Measurements from ENCODE around the gene GALNT6. TPM values are rescaled to one million over a fixed set of nuclear protein-coding genes. Genes with fewer than 3 reads are reported as not detected.

The GALNT6 gene
- total RNA-seq, 1 donor from 2014 or later = 41.6 TPM

DNA sequence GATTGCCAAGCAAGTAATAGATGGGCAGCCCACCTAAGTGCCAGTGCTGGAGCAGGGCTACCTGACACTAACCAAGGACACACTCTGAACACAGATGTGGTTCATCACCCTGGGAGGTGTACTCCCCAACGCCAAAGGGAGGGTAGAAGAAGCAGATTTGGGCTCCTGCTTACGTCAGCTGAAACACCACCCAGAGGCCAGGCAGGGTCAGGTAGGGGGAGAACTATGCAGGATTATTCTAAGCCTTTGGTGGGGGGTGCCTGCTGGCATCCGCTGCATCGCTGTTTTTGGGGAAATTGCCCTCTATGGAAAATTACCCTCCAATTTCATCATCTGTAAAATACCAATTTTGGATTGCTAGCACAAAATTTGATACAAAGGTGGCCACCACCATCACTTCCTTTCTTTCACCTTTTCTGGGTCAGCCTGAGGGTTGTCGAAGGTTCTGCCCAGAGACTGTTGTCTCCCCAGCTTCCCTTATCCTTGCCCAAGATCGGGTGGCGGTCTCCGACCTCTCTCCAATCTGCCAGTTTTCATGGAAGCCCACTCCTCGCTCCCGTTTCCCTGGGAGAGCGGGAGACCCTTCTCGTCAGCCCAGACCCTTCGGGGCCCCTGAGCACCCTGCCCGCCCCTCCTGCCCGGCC, 67.8 kb downstream of the GALNT6 start:
- no peak for DNase-seq (ENCODE audit: low read depth)

DNA sequence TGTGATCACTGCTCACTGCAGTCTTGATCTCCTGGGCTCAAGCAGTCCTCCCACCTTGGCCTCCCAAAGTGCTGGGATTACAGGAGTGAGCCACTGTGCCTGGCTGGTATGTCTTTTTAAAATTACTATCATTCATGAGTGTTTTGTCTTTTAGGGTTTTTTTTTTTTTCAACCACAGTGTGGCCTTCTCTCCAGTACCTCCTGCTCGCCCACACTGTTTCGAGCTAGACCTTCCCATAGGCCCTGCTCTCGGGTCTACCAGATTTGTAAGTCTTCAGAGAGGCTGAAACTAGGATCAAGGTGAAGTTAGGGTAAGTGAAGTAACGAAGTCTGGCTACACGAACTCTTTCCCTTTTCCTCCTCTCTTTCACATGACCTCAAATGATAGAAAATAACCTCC, 68.8 kb downstream of the GALNT6 start:
- no peak for DNase-seq (ENCODE audit: low read depth)

DNA sequence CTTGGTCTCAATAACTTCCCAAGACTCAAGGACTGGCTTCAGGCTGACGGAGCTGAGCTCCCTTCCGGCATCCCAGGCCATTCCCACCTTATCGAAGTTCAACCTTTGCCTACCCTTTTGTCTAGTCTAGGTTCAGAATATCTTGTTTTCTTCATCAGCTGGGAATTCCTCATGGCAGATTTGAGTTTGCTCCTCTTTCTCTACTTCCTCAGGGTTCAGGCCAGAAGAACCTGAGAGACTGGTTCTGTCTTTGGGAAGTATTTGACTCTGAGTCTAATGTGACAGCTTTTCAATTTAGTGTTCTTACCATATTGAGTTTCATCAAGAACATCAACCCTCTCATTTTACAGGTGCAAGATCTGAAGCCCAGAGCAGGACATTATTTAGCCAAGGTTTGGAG, 69.3 kb downstream of the GALNT6 start:
- no peak for DNase-seq (ENCODE audit: low read depth)

DNA sequence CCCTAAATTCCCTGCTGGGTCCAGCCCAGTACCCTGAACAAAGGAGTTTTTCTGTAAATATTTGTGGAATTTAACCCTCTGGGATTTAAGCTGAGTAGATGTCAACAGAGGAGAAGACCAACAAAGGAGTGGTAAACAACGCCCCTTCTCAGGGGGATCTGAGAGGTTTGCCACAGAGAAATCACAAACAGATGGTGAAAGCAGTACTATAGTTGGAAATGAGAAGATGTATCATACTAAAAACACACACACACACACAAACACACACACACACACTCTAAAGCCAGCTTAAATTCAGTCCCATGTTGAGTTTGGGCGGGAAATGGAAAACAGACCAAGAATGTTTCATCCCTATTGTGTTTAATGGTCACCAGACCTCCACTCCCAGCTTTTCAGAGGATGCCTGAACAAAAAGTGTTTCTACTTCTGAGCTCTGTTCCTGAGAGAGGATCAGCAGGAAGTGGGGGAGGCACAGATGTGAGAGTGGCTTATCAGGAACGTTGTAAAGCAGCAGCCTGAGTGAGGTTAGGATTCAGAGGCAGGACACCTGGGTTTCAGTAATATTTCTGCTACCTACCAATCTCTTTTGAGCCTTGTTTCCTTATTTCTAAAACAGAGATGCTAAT, 70.4 kb downstream of the GALNT6 start:
- no peak for DNase-seq (ENCODE audit: low read depth)

DNA sequence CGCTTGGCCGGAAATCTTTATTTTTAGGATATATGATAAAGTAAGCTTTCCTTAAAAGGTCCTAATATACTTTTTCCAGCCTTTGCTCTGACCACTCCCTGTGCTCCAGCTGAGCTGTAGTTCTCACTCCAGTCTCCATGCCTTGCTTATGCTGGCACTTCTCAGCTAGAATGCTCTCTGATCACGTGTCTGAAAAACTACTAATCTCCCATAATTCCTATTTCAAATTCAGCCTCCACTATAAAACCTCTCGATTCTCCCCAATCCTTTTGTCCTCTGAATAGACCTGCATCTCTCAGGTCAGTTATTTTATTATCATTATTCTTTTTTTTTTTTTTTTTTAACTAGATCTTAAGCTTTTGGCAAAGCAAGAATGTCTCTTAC, 70.9 kb downstream of the GALNT6 start:
- DNase-seq (ENCODE audit: low read depth) = no peak

DNA sequence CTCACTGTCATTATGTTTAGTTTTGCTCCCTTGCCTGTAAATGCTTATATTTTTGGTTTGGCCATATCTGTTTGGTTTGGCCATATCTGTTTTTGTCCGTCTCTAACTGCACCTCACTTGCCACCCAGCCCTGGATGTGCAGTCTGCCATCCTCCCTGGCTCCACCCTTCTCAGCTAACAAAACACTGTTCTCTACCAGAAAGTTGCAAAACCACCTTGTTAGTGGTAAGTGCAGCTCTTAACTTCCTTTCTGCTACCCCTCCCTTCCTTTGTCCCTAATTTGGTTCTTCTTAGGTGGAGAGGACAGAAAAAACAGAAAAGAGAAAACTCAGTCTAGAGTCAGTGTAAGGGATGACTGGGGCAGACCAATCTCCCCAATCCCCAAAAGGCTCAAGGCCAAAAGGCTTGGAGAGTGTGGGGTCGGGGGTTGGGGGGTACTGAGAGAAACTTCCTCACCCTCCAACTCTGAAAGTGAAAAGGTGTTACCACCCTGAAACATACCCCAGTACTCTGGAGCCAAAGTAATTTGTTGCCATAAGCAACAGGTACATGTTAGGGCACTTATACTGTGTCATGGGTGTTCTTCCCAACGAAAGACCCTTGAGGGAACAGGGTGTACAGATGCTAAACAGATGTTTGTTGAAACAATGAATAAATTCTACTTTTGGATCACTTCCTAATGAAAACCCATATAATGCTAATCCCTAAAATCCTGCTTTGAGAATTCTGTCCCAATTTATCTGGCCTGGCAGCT, 72.2 kb downstream of the GALNT6 start:
- DNase-seq (ENCODE audit: low read depth) = no peak

DNA sequence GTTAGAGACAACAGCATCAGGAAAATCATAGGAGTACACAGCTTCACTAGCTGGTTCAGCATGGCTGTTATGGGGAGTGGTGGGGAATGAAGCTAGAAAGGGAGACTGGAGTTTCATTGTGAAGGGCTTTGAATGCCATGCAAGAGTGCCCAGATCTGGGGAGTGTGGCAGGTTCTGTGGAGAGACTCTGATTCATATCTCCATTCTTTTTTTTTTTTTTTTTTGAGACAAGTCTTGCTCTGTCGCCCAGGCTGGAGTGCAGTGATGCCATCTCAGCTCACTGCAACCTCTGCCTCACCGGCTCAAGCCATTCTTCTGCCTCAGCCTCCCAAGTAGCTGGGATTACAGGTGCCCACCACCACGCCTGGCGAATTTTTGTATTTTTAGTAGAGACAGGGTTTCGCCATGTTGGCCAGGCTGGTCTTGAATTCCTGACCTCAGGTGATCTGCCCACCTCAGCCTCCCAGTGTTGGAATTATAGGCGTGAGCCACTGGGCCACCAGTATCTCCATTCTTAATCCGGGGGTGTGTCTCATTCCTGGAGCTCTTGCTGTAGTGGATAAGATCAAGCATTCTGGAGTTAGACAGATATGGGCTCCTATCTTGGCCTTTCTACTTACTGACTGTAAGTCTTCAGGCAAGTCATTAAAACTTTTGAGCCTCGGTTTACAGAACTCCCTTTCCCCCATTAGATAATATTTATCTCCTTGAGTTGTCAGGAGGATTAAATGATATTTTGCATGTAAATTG, 73.0 kb downstream of the GALNT6 start:
- peak; percentile 50 for DNase-seq (ENCODE audit: low read depth)

DNA sequence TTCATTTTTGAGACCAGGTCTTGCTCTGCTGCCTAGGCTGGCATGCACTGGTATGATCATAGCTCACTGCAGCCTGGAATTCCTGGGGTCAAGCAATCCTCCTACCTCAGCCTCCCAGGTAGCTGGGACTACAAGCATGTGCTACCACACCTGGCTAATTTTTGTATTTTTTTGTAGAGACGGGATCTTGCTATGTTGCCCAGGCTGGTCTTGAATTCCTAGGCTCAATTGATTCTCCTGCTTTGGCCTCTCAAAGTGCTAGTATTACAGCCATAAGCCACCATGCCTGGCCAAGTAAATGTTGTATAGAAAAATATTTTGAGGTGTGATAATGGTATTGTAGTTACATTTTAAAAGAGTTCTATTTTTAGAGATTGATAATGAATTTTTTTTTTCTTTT, 79.8 kb downstream of the GALNT6 start:
- no peak for DNase-seq (ENCODE audit: low read depth)

DNA sequence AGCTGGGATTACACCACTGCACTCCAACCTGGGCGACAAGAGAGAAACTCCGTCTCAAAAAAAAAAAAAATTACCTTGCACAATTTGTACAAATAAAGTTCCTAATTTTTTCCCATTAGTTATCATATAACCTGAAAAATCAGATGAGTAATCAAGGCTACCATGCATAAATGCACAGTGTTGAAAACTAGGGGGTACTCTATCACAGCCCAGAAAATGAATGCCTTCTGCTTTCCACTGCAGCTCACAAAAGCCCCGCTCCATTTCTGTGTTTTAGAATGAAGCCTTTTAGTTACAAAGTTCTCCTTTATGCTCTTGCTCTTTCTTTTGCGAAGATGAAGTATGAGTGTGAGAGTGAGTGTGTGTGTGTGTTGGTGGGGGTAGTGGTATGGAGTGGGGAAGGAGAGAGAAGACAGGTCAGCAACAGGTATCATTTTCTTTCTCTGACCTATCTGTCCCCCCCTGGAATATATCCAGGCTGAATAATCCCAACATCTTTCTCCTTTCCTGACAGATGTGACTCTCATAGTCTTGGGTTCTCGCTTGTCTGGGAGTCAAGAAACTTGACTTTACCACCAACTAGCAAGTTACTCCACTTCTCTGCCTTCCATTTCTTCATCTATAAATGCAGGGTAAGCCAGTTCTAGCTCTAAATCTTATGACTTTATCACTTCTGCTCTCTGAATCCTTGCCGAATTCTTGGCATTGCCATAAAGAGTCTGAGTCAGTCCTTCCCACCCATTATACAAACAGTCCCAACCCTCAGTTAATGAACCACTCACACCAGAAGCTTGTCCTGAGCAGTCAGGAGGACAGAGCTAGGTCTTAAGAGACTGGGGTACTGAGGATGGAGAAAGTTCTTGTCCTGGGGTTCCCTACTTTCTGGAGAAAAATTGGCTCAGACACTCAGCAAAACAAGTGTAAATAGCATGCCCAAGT, 83.3 kb downstream of the GALNT6 start:
- peak; percentile 96 for DNase-seq (ENCODE audit: low read depth)

DNA sequence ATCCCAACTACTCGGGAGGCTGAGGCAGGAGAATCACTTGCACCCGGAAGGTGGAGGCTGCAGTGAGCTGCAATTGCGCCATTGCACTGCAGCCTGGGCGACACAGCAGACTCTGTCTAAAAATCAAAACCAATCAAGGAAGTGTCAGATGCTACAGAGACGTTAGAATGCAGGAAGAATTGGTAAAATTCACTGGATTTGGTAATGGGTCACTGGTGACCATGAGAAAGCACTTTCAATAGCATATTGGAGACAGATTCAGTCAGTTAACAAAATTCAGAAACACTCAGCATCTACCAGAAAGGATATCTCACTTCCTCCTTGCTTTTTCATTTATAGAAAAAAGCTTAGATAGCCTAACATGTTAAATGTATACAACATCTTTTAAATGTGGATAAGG, 84.7 kb downstream of the GALNT6 start:
- no peak for DNase-seq (ENCODE audit: low read depth)

Other genes with a start within 250 kb of the GALNT6 start
- 14.1 and 31.3 TPM in 2 replicates for gene TFCP2, start 218.3 kb downstream of the GALNT6 start, total RNA-seq
- 0.35 and 2.6 TPM in 2 replicates for gene POU6F1, start 173.3 kb downstream of the GALNT6 start, total RNA-seq
- 88.9 and 170 TPM in 2 replicates for gene DAZAP2, start 152.6 kb downstream of the GALNT6 start, total RNA-seq
- gene SMAGP, start 121.0 kb downstream of the GALNT6 start, total RNA-seq = 19.8 and 22.5 TPM in 2 replicates
- not detected in 2 replicates for gene BIN2, start 67.2 kb downstream of the GALNT6 start, total RNA-seq
- not detected in 2 replicates for gene CELA1, start 44.7 kb downstream of the GALNT6 start, total RNA-seq
- gene SLC4A8, start 33.4 kb upstream of the GALNT6 start, total RNA-seq = 1.0 and 2.1 TPM in 2 replicates
- gene SCN8A, start 199.8 kb upstream of the GALNT6 start, total RNA-seq = 1.0 and 1.1 TPM in 2 replicates

Measured in renal cortical epithelial cell (primary cell).